Measurements from ENCODE around the gene EID2B.

EID2B gene

DNA sequence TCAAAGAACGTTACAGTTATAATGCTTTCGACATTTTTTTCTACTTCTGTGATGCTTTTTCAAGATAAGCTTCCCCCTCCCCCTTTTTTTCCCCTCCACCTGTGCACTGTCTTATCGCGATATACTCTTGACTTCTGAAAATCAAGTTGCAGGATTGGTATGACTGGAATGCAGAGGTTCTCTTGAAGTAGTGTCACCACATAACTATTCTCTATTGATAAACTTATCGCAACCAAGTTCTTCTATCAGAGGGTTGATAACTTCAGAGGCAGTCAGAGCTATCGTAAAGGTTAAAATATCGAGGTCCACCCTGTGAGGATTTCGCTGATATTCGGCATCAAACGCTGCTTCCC is 6.5 kb upstream of the EID2B start:
- Histone ChIP-seq H3K4me1 (ENCODE audit: control extremely low read depth in 1 of 4, control insufficient read depth in 4 of 4, insufficient read depth in 4 of 4, low read length in 3 of 4) (peaks cover 8 to 28% (median 15%) of the 10 kb centered on the region in 4 experiments), H3K4me3 (ENCODE audit: control insufficient read depth in 1 of 7, extremely low read depth in 1 of 7, insufficient read depth in 4 of 7, low read depth in 2 of 7, low read length in 6 of 7) (peak overlapping the region; percentile 67 to 97 (median 92)), H3K36me3 (ENCODE audit: control insufficient read depth in 4 of 4, insufficient read depth in 4 of 4, low read length in 3 of 4) (no peaks in the 10 kb centered on the region), H3K27me3 (replicated peaks in 2 of 5; ENCODE audit: control insufficient read depth in 4 of 5, insufficient read depth in 5 of 5, low read length in 4 of 5) (no peaks in the 10 kb centered on the region), H3K27ac (ENCODE audit: insufficient read depth in 1 of 2, low read depth in 1 of 2, low read length in 2 of 2, poor library complexity in 1 of 2, severe bottlenecking in 2 of 2) (peak overlapping the region; percentile 46 to 88), H3K9me3 (ENCODE audit: control extremely low read depth in 1 of 5, control insufficient read depth in 4 of 5, insufficient read depth in 2 of 5, low read depth in 1 of 5, low read length in 4 of 5) (no peaks in the 10 kb centered on the region)
- CTCF ChIA-PET = interaction anchor here (0.8 to 1.2 kb wide), 2 partner anchors 70 to 685 kb away, joined by 3 read pairs; no protein-coding TSS in a partner anchor
- POLR2A ChIA-PET = interaction anchor here (1.2 kb wide), 1 partner anchor 137 kb away, joined by 3 read pairs; no protein-coding TSS in a partner anchor
- WGBS (ENCODE audit: insufficient coverage) = 4% methylated on average over 7 of the region's 10 CpGs
- DNase-seq = no peak

GRCh38 chr19:39533791-39534190 is 1.1 kb upstream of the EID2B start:
- ChIA-PET CTCF (interaction anchor here (0.9 to 4.7 kb wide), 12 partner anchors 9 to 106 kb away, joined by 3 to 46 read pairs (median 4); partner anchors contain the start of gene SELENOV), POLR2A (interaction anchor here (1.1 kb wide), 1 partner anchor 98 kb away, joined by 3 read pairs; the partner anchor contains the start of gene RPS16)
- H3K27ac ChIP-seq (ENCODE audit: insufficient read depth in 1 of 2, low read depth in 1 of 2, low read length in 2 of 2, poor library complexity in 1 of 2, severe bottlenecking in 2 of 2) = no peak overlapping the region
- H3K9me3 ChIP-seq (ENCODE audit: control extremely low read depth in 1 of 5, control insufficient read depth in 4 of 5, insufficient read depth in 2 of 5, low read depth in 1 of 5, low read length in 4 of 5) = no peaks in the 10 kb centered on the region
- no peak overlapping the region for H3K4me3 ChIP-seq (ENCODE audit: control insufficient read depth in 1 of 7, extremely low read depth in 1 of 7, insufficient read depth in 4 of 7, low read depth in 2 of 7, low read length in 6 of 7)
- no peak for DNase-seq
- 95% methylated on average over 3 of the region's 3 CpGs for WGBS (ENCODE audit: insufficient coverage)
- H3K4me1 ChIP-seq (ENCODE audit: control extremely low read depth in 1 of 4, control insufficient read depth in 4 of 4, insufficient read depth in 4 of 4, low read length in 3 of 4) = peaks cover 6 to 17% (median 12%) of the 10 kb centered on the region in 4 experiments
- no peaks in the 10 kb centered on the region for H3K36me3 ChIP-seq (ENCODE audit: control insufficient read depth in 4 of 4, insufficient read depth in 4 of 4, low read length in 3 of 4)
- no peaks in the 10 kb centered on the region for H3K27me3 ChIP-seq (replicated peaks in 2 of 5; ENCODE audit: control insufficient read depth in 4 of 5, insufficient read depth in 5 of 5, low read length in 4 of 5)

DNA sequence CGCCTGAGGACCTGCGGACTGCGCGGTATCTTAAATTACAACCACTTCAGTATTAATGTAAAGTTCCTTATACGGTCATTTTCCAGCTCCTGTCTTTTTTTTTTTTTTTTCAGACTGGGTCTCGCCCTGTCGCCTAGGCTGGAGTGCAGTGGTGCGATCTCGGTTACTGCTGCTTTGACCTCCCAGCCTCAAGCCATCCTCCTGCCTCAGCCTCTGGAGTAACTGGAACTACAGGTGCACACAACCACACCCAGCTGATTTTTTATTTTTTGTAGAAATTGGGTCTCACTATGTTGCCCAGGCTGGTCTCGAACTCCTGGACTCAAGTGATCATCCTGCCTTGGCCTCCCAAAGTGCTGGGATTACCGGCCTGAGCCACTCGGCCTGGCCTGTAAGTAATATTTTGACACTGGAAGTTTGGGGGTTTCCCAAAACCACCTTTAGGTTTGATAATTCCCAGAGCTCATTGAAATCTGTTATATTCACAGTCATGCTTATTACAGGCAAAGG is 406 bp upstream of the EID2B start:
- H3K4me3 ChIP-seq (ENCODE audit: control insufficient read depth in 1 of 7, extremely low read depth in 1 of 7, insufficient read depth in 4 of 7, low read depth in 2 of 7, low read length in 6 of 7) = peak overlapping the region in 5 of 7 experiments; percentile 81 to 95 (median 89)
- ChIA-PET CTCF (interaction anchor here (0.6 to 4.7 kb wide), 14 partner anchors 8 to 284 kb away, joined by 3 to 46 read pairs (median 4); partner anchors contain the start of gene SELENOV), POLR2A (interaction anchor here (1.1 kb wide), 2 partner anchors 59 to 97 kb away, joined by 3 to 7 read pairs; partner anchors contain the start of gene RPS16)

DNA sequence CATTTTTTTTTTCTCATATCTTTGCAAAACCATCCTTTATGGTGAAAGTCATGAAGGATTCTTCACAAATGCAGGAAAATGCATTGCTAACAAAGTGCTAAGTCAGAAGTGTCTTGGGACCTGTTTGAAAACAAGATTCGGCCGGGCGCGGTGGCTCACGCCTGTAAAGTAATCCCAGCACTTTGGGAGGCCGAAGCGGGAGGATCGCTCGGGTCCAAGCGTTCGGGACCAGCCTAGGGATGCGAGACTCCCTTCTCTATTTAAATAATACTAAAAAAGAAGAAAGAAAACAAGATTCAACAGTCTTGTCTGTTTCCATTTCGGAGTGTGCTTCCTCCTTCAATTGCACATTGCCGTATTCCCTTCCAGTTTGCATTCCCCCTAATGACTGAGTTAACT is 819 bp downstream of the EID2B start:
- ChIA-PET CTCF (interaction anchor here (0.8 to 4.7 kb wide), 8 partner anchors 11 to 91 kb away, joined by 3 to 46 read pairs (median 8); no protein-coding TSS in a partner anchor), POLR2A (no interaction called here)
- Histone ChIP-seq H3K4me1 (ENCODE audit: control extremely low read depth in 1 of 4, control insufficient read depth in 4 of 4, insufficient read depth in 4 of 4, low read length in 3 of 4) (peaks cover 3 to 11% (median 8%) of the 10 kb centered on the region in 4 experiments), H3K4me3 (ENCODE audit: control insufficient read depth in 1 of 7, extremely low read depth in 1 of 7, insufficient read depth in 4 of 7, low read depth in 2 of 7, low read length in 6 of 7) (peak overlapping the region; percentile 71 to 95 (median 87)), H3K9me3 (ENCODE audit: control extremely low read depth in 1 of 5, control insufficient read depth in 4 of 5, insufficient read depth in 2 of 5, low read depth in 1 of 5, low read length in 4 of 5) (no peaks in the 10 kb centered on the region), H3K27ac (ENCODE audit: insufficient read depth in 1 of 2, low read depth in 1 of 2, low read length in 2 of 2, poor library complexity in 1 of 2, severe bottlenecking in 2 of 2) (peak overlapping the region; percentile 70 to 85), H3K36me3 (ENCODE audit: control insufficient read depth in 4 of 4, insufficient read depth in 4 of 4, low read length in 3 of 4) (no peaks in the 10 kb centered on the region), H3K27me3 (replicated peaks in 2 of 5; ENCODE audit: control insufficient read depth in 4 of 5, insufficient read depth in 5 of 5, low read length in 4 of 5) (no peaks in the 10 kb centered on the region)
- 70% methylated on average over 14 of the region's 14 CpGs for WGBS (ENCODE audit: insufficient coverage)
- no peak for DNase-seq

More for the DNA sequence above, 406 bp upstream of the EID2B start:
- Histone ChIP-seq H3K9me3 (ENCODE audit: control extremely low read depth in 1 of 5, control insufficient read depth in 4 of 5, insufficient read depth in 2 of 5, low read depth in 1 of 5, low read length in 4 of 5) (no peaks in the 10 kb centered on the region), H3K27me3 (replicated peaks in 2 of 5; ENCODE audit: control insufficient read depth in 4 of 5, insufficient read depth in 5 of 5, low read length in 4 of 5) (no peaks in the 10 kb centered on the region), H3K36me3 (ENCODE audit: control insufficient read depth in 4 of 4, insufficient read depth in 4 of 4, low read length in 3 of 4) (no peaks in the 10 kb centered on the region), H3K4me1 (ENCODE audit: control extremely low read depth in 1 of 4, control insufficient read depth in 4 of 4, insufficient read depth in 4 of 4, low read length in 3 of 4) (peaks cover 3 to 11% (median 8%) of the 10 kb centered on the region in 4 experiments), H3K27ac (ENCODE audit: insufficient read depth in 1 of 2, low read depth in 1 of 2, low read length in 2 of 2, poor library complexity in 1 of 2, severe bottlenecking in 2 of 2) (no peak overlapping the region)
- WGBS (ENCODE audit: insufficient coverage) = 0% methylated on average over 4 of the region's 12 CpGs
- DNase-seq = no peak

DNA sequence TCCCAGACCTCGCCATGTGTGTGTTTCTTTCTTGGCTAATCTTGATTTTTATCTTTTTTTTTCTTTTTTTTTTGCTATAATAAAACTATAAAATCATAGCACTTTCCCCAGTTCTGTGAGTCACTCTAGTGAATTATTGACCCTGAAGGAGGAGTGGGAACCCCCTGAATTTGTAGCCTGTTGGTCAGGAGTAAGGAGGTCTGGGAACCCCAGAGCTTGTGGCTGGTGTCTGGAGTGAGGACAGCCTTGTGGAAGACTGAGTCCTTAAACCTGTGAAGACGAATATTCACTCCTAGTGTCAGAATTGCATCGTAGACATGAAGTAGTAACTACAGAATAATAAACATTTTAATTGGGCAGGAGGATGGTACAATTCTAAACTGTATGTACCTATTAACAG is 7.4 kb downstream of the EID2B start:
- WGBS (ENCODE audit: insufficient coverage) = no CpG with 5 or more reads among the region's 3 CpGs
- ChIA-PET POLR2A (no interaction called here), CTCF (interaction anchor here (1.2 to 1.3 kb wide), 2 partner anchors 9 to 90 kb away, joined by 3 to 4 read pairs; partner anchors contain the start of gene RPS16)

DNA sequence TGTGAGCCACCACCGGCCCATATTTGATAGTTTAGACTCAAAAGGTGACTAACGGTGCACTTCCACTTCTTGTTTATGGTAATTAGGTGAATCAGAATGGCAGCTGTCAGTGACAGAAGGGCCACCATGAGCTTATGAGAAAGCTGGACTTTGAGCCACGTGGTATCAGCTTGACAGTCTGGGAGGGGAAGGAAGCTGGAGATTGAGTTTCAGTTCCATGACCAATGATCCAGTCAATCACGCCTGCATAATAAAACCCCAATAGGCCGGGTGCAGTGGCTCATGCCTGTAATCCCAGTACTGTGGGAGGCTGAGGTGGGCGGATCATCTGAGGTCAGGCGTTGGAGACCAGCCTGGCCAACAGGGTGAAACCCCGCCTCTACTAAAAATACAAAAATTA is 8.2 kb downstream of the EID2B start:
- CTCF ChIA-PET = interaction anchor here (1.2 to 1.3 kb wide), 2 partner anchors 9 to 89 kb away, joined by 3 to 4 read pairs; partner anchors contain the start of gene RPS16
- 100% methylated on average over 7 of the region's 8 CpGs for WGBS (ENCODE audit: insufficient coverage)
- Histone ChIP-seq H3K36me3 (ENCODE audit: control insufficient read depth in 4 of 4, insufficient read depth in 4 of 4, low read length in 3 of 4) (no peaks in the 10 kb centered on the region), H3K4me1 (ENCODE audit: control extremely low read depth in 1 of 4, control insufficient read depth in 4 of 4, insufficient read depth in 4 of 4, low read length in 3 of 4) (no peaks in the 10 kb centered on the region), H3K27me3 (replicated peaks in 2 of 5; ENCODE audit: control insufficient read depth in 4 of 5, insufficient read depth in 5 of 5, low read length in 4 of 5) (no peaks in the 10 kb centered on the region), H3K4me3 (ENCODE audit: control insufficient read depth in 1 of 7, extremely low read depth in 1 of 7, insufficient read depth in 4 of 7, low read depth in 2 of 7, low read length in 6 of 7) (no peak overlapping the region), H3K27ac (ENCODE audit: insufficient read depth in 1 of 2, low read depth in 1 of 2, low read length in 2 of 2, poor library complexity in 1 of 2, severe bottlenecking in 2 of 2) (no peak overlapping the region), H3K9me3 (ENCODE audit: control extremely low read depth in 1 of 5, control insufficient read depth in 4 of 5, insufficient read depth in 2 of 5, low read depth in 1 of 5, low read length in 4 of 5) (no peaks in the 10 kb centered on the region)
- DNase-seq = no peak
- POLR2A ChIA-PET = no interaction called here

More for the DNA sequence above, 7.4 kb downstream of the EID2B start:
- Histone ChIP-seq H3K9me3 (ENCODE audit: control extremely low read depth in 1 of 5, control insufficient read depth in 4 of 5, insufficient read depth in 2 of 5, low read depth in 1 of 5, low read length in 4 of 5) (no peaks in the 10 kb centered on the region), H3K27ac (ENCODE audit: insufficient read depth in 1 of 2, low read depth in 1 of 2, low read length in 2 of 2, poor library complexity in 1 of 2, severe bottlenecking in 2 of 2) (no peak overlapping the region), H3K4me1 (ENCODE audit: control extremely low read depth in 1 of 4, control insufficient read depth in 4 of 4, insufficient read depth in 4 of 4, low read length in 3 of 4) (no peaks in the 10 kb centered on the region), H3K36me3 (ENCODE audit: control insufficient read depth in 4 of 4, insufficient read depth in 4 of 4, low read length in 3 of 4) (no peaks in the 10 kb centered on the region), H3K4me3 (ENCODE audit: control insufficient read depth in 1 of 7, extremely low read depth in 1 of 7, insufficient read depth in 4 of 7, low read depth in 2 of 7, low read length in 6 of 7) (no peak overlapping the region), H3K27me3 (replicated peaks in 2 of 5; ENCODE audit: control insufficient read depth in 4 of 5, insufficient read depth in 5 of 5, low read length in 4 of 5) (no peaks in the 10 kb centered on the region)
- DNase-seq = no peak

Measured in common myeloid progenitor, CD34-positive (primary cell).